ENCODE measurements around the gene LRRC4C.

The LRRC4C gene

DNA sequence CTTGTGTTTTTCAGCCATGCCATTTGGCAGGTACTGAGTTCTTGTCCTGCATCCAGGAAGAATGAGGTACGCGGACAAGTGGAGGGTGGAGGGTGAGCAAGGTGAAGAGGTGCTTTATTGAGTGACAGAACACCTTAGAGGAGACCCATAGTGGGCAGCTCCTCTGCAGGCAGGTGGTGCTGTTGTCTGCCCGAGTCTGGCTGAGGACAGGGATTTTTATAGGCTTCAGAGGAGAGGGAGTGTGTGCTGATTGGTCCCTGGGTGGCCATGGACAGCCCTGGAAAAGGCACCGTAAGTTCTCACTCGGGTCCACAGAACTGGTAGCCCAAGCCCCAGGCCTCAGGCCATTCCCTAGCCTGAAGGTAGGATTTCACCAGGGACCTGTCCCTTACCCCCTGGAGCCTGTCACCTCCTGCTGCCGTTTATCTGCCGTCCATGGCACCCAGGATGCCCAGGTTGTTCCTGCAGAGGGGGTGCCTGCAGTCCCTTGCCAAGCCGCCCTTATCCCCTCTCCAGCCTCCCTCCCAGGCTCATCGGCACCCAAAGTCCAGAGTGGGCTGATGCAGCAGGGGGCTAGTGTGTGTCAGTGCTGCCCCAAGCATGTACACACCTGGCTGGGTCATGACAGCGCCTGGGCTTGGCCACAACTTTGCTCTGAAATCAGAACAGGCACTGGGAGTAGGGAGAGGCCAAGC lies 213.6 kb downstream of the LRRC4C start:
- no peak for DNase-seq

DNA sequence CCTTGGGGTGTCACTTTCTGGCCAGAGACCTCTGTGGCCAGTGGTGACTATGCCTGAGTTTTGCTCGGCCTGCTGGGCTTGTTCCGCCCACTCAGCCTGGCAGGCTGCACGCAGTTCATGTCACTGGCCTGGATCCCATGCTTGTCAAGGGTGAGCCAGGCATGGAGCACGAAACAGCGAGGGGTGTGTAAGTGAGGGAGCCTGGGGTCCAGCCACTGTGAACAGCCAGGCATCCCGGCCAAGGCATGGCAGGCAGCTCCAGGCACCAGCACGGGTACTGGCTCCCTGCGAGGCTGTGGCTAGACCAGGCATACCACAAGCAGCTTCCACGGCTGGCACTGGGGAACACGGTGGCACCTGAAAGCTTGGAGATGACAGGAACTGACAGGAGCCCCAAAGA lies 214.3 kb downstream of the LRRC4C start:
- no peak for DNase-seq

- no peak for DNase-seq
Measured at GRCh38 chr11:41237382-41237781, 222.1 kb downstream of the LRRC4C start.

GRCh38 chr11:41235668-41236067 lies 223.8 kb downstream of the LRRC4C start:
- no peak for DNase-seq

- DNase-seq, result no peak
Measured at GRCh38 chr11:41225856-41226633, 233.4 kb downstream of the LRRC4C start.

- no peak for DNase-seq
Measured at GRCh38 chr11:41222236-41222635, 237.2 kb downstream of the LRRC4C start.

GRCh38 chr11:41206388-41206787 lies 253.1 kb downstream of the LRRC4C start:
- DNase-seq, result no peak

GRCh38 chr11:41201156-41201555 lies 258.3 kb downstream of the LRRC4C start:
- DNase-seq, result no peak

DNA sequence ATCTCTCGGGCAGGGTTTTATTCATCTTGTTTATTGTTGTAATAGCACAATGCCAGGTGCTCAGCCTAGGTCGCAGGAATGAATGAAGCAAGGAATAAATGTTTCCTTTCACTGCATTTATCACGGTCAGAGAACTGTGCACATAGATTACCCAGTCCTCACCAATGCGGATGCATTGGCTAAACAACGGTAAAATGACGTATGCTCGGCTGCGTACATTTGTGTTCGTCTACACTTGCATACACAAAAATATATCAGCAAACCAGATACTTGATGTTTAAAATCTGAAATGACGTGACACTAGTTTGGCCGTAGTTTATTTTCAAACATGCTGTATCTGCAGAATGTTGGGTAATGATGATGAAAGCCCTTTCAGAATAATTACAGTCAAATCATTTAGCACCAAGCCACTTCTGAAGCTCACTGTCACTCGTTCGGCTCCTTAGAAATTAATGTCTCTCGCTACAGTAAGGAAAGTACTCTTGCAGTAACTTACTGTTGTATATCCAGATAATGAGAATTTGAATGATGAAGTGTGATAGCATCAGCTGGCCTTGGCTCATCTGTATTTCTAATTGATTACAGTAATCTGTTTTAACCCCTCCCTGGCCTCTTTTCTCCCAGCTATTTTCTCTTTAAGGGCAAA lies 268.9 kb downstream of the LRRC4C start:
- no peak for DNase-seq

DNA sequence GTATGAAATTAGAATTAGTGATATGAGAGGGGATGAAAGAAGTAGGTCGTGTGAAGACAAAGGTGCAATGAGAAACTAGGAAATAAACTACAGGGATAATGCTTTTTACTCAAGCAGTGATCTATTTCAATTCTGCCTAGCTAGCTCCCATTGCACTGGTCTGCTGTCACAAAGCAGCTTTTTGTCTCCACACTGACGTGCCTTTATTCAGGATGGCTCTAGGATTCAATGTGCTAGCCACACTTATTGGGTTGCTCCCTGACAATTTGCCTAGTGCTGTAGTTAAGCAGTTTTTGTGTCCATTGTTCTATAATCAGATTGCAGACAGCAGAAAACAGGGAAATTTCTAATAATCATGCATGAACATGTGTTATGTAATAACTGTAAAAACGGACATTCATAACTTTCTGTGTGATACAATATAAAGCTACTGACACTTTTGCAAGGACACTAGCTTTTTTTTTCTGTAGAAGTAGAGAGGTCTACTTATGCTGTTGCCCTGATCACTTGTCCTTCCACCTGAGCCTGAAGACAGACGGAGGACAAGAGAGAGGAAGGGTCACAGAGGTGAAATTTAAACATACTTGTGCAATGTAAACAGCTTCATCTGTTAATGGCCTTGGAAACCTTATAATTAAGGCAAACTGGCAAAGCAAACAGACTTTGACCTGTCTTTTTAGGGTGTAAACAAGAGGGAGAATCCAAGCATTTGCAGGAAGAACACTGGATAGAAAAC lies 269.6 kb downstream of the LRRC4C start:
- no peak for DNase-seq

DNA sequence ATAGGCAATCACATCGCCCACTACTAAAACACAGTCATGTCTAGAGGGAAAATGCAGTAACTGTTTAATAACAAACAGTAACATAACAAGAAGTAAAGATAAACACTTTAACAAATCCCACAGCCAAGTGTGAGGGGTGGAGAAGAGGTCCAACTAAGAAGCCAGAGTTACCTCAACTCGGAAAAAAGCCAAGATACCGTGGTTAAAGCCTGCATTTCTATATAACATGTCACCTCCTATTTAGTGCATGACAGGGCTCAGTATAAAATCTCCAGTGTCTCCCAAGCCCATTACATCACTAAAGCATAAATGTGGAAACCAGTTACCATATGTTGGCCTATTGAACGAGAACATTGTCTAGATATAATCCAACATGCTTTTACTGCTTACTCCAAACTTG lies 281.7 kb downstream of the LRRC4C start:
- no peak for DNase-seq

DNA sequence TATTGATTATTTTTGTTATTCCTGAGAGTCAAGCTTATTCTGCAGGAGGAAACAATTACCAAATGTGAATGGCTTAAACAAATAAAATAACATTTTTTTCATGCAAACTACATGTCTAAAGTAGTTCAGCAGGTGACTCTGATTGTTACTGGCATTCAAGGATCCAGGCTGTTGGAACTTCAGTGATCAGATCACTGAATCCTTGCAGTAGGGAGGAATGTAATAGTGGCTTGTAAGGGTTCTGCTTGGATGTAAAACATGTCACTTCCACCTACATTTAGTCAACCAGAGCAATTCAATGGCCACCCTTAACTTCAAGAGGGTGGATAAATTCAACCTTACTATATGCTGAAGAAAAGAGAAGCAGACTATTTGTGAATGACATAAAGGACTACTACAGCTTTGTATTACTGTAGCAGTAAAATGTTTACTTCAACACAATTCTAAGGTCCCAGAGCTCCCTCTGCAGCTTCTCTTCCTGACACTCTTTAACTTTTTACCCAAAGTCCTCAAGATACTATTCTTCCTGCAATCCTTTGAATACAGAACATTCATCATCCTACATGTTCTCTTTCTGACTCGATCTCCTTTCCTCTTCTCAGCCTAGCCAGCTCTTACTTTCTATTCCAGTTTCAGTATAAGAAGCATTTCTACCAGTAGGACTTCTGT lies 284.0 kb downstream of the LRRC4C start:
- DNase-seq, result no peak

DNA sequence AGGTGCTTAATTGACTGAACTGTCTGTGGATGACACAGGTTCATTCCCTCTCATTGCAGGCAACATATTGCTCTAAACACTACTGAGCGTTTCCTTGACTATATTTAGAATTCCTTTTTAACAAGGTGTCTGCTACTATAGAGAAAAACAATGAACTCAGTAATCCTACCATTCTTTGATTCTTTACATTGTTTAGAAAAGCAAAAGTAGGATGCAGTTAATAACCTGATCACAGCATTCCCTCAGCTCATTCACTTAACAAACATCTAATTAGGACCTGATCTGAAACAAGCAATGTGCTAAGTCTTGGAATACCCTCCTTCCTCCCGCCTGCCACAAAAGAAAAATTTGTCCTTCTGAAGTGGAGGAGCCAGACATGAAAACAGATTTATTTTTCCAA lies 313.1 kb downstream of the LRRC4C start:
- no peak for DNase-seq

- no peak for DNase-seq
Measured at GRCh38 chr11:41145420-41145819, 314.0 kb downstream of the LRRC4C start.

- no peak for DNase-seq
Measured at GRCh38 chr11:41134971-41135370, 324.5 kb downstream of the LRRC4C start.

GRCh38 chr11:41133023-41133422 lies 326.4 kb downstream of the LRRC4C start:
- DNase-seq, result no peak

DNA sequence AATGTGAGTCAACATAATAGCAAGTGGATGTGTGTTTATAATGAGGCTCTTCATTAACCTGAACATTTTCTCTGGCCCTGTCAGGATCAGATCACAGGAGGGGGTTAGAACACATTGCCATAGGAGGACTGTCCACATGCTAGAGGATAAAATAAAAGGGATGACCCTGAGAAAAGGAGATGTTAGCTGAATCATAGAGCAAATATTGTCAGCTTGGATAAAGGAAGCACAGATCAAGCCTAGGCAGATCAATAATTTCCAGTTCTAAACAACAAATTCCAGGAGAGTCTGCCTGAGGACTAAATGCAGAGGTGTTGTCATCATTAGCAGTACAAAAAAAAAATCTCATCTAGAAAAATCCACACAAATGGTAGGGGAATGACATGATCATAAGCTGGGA lies 337.9 kb downstream of the LRRC4C start:
- DNase-seq, result no peak

DNA sequence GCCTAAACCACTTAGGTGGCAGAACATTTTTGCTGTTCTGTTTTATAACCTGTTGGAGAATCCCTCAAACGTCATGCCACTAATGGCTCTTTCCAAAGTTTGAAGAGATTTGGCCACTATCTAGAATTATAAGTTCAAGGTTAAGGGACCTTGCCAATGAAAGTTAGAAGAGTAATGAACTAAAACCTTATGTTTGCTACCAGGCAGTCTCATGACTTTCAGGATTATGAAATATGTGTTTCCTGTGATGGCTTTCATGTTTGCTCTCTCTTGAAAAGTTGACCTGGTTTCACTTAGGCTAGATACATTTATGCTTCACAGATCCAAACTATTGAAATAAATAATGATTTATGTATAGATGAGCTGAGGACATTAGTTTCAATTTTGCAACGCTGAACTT lies 340.0 kb downstream of the LRRC4C start:
- DNase-seq, result no peak

- DNase-seq, result no peak
Measured at GRCh38 chr11:41118521-41118920, 340.9 kb downstream of the LRRC4C start.

- DNase-seq, result no peak
Measured at GRCh38 chr11:41116970-41117369, 342.5 kb downstream of the LRRC4C start.

- DNase-seq, result no peak
Measured at GRCh38 chr11:41115066-41115465, 344.4 kb downstream of the LRRC4C start.

DNA sequence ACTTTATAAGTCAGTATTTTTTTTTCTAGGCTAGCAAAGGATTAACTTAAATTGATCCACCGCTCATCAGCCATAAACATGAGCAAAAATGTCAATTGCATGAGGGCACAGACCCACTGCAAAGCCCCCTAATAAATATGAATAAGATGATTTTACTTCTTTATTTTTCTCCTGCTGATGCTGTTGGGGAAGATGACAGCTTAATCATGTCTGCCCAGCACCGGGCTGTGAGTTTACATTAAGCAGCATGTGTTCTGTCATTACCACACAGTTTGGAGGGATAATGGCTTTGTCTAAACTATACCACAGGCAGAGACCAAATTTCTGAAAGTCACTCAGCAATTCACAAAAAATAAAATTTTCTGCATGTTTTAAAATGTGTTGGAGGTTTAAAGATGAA lies 346.3 kb downstream of the LRRC4C start:
- no peak for DNase-seq

GRCh38 chr11:41110527-41110926 lies 348.9 kb downstream of the LRRC4C start:
- no peak for DNase-seq
